ENCODE data around the gene NDFIP1.
"Not testable (repeated sequence)": the region's sequence is repeated elsewhere in the genome, so short reads cannot be mapped to it uniquely, and the experiment has no call there.

NDFIP1 gene, protein sequence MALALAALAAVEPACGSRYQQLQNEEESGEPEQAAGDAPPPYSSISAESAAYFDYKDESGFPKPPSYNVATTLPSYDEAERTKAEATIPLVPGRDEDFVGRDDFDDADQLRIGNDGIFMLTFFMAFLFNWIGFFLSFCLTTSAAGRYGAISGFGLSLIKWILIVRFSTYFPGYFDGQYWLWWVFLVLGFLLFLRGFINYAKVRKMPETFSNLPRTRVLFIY

DNA sequence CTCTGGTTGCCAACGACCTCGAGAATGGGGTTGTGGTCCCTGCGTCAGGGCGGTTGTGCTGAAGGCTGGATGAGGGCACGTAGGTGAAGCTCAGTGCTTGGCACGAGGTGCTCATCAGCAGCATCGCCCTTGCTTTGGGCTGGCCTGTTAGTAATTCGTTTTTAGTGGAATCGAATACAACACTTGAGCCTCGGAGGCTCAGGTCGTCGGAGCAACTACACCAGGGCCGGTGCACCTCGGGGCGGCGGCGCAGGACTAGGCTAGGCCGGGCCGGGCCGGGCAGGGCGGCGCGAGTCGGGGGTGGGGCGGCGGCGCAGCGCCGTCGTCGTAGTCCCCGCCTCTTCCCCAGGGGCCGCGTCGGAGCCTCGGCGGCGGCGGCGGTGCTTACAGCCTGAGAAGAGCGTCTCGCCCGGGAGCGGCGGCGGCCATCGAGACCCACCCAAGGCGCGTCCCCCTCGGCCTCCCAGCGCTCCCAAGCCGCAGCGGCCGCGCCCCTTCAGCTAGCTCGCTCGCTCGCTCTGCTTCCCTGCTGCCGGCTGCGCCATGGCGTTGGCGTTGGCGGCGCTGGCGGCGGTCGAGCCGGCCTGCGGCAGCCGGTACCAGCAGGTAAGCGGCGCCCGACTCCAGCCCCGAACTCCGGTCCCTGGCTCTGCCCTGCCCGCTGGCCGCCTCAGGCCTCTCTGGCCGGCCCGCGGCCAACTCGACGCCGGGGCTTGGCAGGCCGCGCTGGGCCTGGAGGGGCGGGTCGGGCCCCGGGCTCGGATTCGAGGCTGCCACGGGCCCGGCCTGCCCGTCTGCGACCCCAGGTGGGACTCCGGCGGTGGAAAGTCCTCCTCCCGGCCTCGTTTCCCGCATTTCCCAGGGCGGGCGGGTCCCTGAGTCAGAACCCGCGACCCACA is at the start of gene NDFIP1:
TSS of gene NDFIP1 (plus strand) at position 348 of the 899 bp plus-strand sequence. CDS start at position 544, 196 bp downstream.
- peak; percentile 95 for DNase-seq

- DNase-seq = no peak
These were observed 49.2 kb upstream of the NDFIP1 start for GRCh38 chr5:142059304-142059940.

GRCh38 chr5:142063376-142063775 is 45.2 kb upstream of the NDFIP1 start:
- no peak for DNase-seq

- peak; percentile 74 for DNase-seq
These were observed 44.7 kb upstream of the NDFIP1 start for GRCh38 chr5:142063878-142064331.

DNA sequence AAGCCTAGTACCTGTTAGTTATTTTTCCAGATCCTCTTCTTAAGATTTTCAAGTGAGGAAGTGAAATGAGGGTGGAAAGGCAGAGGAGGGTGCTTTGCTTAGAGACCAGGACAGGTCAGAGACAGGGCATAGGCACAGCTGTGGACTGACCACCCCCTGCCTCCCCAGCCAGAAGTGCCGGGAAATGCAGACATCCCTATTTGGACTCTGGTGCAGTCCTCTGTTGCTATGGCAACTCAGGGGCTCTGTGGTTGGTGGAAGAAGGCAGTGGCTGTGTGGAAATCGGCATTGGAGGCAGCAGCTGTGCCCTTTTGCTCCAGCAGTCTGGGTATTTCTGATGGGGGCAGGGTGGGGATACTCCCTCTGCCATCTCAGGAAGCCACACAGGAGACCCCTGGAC is 43.3 kb upstream of the NDFIP1 start:
- DNase-seq = no peak

DNA sequence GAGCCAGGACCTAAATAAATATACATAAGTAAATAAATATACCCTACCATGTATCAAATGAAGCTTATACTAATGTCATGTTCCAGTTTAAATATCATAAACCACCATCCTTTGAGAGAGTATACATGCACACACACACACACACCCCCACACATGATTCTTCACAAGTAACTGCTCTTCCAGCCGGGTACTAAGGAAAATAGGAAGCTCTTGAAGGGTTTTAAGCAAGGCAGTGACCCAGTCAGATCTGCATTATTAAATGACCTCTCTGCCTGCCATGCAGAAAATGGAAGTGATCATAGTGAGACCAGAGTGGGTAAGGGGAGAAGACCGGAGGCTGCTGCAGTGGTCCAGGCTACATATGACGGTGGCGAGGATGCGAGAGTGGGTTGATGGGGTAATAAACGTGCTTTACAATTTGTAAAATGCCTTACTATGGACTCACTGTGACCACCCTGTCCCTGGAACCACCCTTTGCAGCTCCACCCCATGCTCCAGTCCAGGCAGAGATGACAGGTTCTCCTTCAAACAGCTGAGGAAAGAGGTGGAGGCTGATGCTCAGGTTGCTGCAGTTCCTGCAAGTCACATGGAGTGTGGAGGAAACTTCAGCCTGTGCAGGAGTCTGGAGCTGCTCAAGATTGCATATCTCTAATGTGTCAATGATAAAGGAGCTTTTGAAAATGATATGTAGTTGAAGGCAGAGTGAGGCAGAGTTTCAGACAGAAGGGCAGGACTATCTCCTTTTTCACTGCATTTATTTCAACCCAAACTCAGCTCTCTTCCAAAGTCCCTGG is 38.8 kb upstream of the NDFIP1 start:
- DNase-seq = no peak

- no peak for DNase-seq
These were observed 37.8 kb upstream of the NDFIP1 start for GRCh38 chr5:142070734-142071133.

- DNase-seq = no peak
These were observed 36.1 kb upstream of the NDFIP1 start for GRCh38 chr5:142072488-142072887.

DNA sequence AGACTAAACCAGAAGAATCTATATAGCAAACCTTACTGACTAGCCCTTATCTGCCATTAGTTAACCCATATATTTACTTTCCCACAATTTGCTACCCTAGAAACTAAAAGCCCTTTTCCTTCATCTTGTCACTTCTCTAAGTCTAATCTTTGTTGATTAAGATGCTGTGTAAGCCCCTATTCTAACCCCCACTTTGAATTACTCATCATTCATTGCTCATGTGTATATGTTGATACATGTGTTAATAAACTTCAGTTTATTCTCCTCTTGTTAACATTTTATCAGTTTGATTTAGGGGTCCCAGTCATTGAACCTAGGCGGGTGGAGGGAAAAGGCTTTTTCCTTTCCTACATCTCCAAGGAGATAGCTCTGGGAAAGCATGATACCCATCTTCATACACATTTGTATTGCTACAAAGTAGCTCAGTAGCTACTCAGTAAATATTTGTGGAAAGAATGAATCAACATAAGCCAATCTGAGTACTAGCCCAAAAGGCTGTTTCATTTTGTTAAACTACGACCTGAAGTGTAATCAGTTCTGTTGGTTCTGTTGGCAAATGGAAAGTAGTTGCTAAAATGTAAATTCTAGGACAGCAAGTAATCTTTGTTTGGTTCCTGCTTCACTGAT is 35.1 kb upstream of the NDFIP1 start:
- no peak for DNase-seq

DNA sequence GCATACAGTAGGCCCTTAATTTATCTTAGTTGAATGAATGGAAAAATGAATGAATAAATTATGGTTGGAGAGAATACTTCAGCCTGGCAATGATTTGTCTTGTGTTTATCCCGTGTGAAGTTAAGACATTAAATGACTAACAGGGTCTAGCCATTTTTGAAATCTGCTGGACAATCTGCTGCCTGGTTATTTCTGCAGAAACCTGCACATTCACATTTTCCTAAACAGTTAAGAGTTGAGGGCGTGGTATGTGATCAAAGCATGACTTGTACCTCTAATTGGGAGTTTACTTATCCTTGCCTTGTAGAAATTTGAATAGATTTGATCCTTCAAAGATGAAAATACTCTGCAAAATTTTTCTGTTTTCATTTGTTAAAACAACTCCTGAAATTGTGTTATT is 34.6 kb upstream of the NDFIP1 start:
- DNase-seq = no peak

GRCh38 chr5:142078221-142078620 is 30.4 kb upstream of the NDFIP1 start:
- no peak for DNase-seq

GRCh38 chr5:142078706-142079105 is 29.9 kb upstream of the NDFIP1 start:
- no peak for DNase-seq

- no peak for DNase-seq
These were observed 29.3 kb upstream of the NDFIP1 start for GRCh38 chr5:142079306-142079721.

DNA sequence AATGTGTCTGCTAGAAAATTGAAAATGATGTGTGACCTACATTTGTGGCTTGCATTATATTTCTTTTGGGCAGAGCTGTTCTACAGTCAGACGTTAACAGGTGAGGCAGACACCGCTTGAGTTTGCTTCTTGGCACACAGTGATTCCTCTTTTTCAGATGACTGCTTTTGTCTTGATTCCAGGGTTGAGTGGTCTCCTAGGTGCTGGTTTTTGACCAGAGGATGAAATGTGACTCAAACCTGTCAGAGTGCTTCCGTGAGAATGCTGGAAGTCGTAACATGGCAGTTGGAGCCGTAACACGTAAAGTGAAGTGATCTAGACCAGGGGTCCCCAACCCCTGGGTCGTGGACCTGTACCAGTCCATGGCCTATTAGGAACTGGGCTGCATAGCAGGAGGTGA is 28.3 kb upstream of the NDFIP1 start:
- DNase-seq = no peak

GRCh38 chr5:142082182-142082781 is 26.3 kb upstream of the NDFIP1 start:
- DNase-seq = no peak

- no peak for DNase-seq
These were observed 22.4 kb upstream of the NDFIP1 start for GRCh38 chr5:142086229-142086628.

DNA sequence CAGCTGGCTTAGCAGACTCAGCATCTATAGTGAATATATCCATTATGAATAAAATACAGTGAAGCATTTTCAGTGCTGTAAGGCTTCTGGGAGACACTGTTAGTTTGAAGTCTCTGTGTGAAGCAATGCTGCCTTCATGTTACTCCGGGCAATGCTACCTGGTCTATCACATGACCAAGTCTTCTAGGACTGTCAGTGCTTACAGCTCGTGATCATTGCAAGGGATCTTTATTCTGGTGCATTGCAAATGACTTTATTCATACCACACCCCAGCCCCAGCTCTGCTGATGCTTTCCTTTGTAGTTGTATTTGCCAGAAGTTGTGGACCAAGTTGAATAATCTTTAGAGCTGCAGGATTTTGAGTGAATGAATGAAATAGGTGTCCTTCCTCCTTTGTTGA is 21.9 kb upstream of the NDFIP1 start:
- DNase-seq = no peak

GRCh38 chr5:142087920-142088679 is 20.5 kb upstream of the NDFIP1 start:
- DNase-seq = peak; percentile 89

- not testable (repeated sequence) for DNase-seq
These were observed 19.6 kb upstream of the NDFIP1 start for GRCh38 chr5:142088855-142089479.

- DNase-seq = no peak
These were observed 17.6 kb upstream of the NDFIP1 start for GRCh38 chr5:142091012-142091411.

DNA sequence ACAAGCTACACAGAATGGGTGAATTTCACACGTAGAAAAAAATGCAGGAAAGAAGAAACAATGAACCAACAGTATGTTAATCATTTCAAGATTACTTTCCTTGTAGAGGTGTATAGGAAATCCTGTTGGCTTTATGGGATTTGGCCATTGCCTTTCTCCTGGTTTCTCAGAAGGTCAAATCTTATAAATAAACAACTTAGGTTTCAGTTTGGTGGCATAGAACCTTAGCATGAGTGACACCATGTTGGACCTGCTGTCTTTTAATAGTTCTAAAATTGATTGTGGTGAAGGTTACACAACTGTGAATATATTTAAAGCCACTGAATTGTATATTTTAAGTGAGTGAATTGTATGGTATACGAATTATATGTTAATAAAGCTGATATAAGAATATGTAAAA is 16.7 kb upstream of the NDFIP1 start:
- DNase-seq = no peak

Data from activated effector memory CD4-positive, alpha-beta T cell treated with anti-CD3 and anti-CD28 coated beads, Interleukin-2, amount 50 U/mL, for 16 hours (primary cell).